GM10248 (cell line): ENCODE measurements around the gene TRIM38.
A peak's percentile ranks its signal among the peaks of the same experiment; 100 is the strongest.

Experiments
- CTCF ChIA-PET: fragments of 300-600 bp; sonication (Branson Sonifier 250); formaldehyde crosslinking; extraction: SDS; loops from one replicate; lab custom pipeline; 2021; ENCODE audit warnings: antibody characterized with exemption; lab: Yijun Ruan, JAX
- POLR2A ChIA-PET: fragments of 350-650 bp; sonication (Branson Sonifier 250); formaldehyde crosslinking; extraction: SDS; loops from one replicate; lab custom pipeline; 2020; ENCODE audit warnings: antibody characterized with exemption; lab: Yijun Ruan, JAX
- DNase-seq: peaks from one replicate; pipeline ENCODE4 v3.0.0; 2012; ENCODE audit errors: extremely low spot score
- TF ChIP-seq, protein P1 (sequence below): IDR thresholded peaks from 2 replicates; pipeline ENCODE4 v1.5.1; 2012; ENCODE audit warnings: mild to moderate bottlenecking, low read depth; ENCODE audit errors: extremely low read depth, missing control alignments, control extremely low read depth

The TRIM38 gene

DNA sequence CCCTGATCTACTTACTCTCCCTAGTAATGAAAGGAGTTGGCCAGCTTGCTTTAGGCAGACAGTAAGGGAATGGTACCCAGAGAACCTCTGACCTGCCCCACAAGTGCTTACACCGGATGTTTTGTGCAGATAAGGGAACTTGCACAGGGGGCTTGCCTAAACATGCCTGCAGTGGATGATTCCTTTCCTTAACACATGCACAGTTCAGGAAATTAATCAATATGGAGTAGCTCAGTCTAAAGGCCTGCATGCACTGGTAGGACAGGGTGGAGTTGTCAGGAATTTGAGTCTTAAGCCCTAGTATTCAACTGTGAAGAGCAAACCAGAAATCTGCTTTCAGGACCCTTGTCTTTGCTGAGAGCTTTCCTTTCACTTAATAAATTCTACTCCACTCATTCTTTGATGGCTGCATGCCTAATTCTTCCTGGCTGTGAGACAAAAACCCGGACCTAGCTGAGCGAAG, 3.9 kb upstream of the TRIM38 start:
- DNase-seq = no peak
- POLR2A ChIA-PET = interaction anchor here (0.5 kb wide), 1 partner anchor 264 kb away, joined by 4 read pairs; no protein-coding TSS in a partner anchor
- CTCF ChIA-PET = interaction anchor here (0.7 to 2.1 kb wide), 8 partner anchors 8 to 239 kb away, joined by 3 to 5 read pairs (median 4); no protein-coding TSS in a partner anchor
- TF ChIP-seq, protein P1, sequence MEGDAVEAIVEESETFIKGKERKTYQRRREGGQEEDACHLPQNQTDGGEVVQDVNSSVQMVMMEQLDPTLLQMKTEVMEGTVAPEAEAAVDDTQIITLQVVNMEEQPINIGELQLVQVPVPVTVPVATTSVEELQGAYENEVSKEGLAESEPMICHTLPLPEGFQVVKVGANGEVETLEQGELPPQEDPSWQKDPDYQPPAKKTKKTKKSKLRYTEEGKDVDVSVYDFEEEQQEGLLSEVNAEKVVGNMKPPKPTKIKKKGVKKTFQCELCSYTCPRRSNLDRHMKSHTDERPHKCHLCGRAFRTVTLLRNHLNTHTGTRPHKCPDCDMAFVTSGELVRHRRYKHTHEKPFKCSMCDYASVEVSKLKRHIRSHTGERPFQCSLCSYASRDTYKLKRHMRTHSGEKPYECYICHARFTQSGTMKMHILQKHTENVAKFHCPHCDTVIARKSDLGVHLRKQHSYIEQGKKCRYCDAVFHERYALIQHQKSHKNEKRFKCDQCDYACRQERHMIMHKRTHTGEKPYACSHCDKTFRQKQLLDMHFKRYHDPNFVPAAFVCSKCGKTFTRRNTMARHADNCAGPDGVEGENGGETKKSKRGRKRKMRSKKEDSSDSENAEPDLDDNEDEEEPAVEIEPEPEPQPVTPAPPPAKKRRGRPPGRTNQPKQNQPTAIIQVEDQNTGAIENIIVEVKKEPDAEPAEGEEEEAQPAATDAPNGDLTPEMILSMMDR = no peak

DNA sequence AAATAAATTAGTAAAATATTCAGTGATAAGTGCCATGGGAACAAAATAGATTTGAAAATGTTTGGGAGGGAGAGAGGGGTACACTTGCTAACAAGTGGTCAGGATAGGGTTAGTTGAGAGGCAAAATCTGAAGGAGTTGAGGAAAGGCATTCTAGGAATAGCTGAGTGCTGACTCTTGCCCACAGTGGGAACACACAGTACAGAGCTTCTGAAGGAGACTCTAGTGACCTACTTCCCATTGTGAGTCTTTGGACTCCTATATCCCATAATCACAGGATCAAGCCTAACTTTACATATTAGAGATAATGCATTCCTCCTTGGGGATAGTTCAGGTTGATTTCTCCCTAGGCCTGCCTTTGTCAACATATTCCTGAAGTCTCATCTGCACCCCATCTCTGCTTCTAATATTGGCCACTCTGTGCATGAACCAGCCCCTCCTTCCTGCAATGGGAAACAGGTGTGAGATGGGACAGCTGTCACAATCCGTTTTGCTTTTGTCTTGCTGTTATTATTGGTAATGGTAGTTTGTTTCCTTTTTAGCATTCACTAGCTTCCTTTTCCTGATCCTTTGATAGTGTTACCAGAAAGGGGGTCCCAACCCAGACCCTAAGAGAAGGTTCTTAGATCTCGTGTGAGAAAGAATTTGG, 2.6 kb upstream of the TRIM38 start:
- no peak for DNase-seq
- CTCF ChIA-PET = interaction anchor here (1.3 kb wide), 1 partner anchor 171 kb away, joined by 5 read pairs; no protein-coding TSS in a partner anchor
- POLR2A ChIA-PET = no interaction called here
- TF ChIP-seq, protein P1 = no peak

DNA sequence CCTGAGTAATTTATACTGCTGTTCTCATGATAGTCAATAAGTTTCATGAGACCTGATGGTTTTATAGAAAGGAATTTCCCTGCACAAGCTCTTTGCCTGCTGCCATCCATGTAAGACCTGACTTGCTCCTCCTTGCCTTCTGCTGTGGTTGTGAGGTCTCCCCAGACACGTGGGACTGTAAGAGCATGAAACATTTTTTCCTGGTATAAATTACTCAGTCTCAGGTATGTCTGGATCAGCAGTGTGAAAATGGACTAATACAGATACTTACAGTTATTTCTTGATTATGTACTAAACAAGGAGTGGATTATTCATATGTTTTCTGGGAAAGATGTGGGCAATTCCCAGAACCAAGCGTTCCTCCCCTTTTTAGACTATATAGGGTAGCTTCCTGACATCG, 1.9 kb upstream of the TRIM38 start:
- CTCF ChIA-PET = interaction anchor here (1.3 to 2.0 kb wide), 3 partner anchors 13 to 172 kb away, joined by 5 to 6 read pairs (median 6); no protein-coding TSS in a partner anchor

DNA sequence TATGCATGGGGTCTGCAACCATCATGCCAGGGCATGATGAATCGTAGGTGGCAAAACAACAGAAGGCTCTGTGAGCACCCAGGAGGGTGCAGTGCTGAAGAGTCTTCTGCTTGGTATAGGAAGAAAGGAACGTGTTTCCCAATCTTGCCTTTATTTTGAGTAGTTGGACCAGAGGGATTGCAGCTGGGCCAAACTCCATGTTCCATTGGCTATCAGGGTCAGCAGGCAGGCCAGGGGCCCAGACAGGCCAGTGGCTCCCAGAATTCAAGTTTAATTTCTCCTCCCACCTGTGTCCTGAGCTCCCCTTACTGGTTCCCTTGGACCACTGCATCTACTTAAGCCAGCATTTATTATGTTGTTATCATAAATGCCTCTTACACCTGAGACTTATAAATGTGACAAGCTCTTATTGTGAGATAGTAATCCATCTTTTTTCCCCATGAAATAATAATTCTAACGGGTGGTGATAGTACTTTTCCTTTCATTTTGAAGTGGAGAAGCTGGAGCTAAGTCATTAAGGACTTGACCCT, 918 bp upstream of the TRIM38 start:
- DNase-seq = peak; percentile 16
- ChIA-PET CTCF (interaction anchor here (0.7 to 2.3 kb wide), 14 partner anchors 10 to 242 kb away, joined by 3 to 23 read pairs (median 5); a partner anchor contains a TSS), POLR2A (interaction anchor here (1.4 kb wide), 1 partner anchor 82 kb away, joined by 3 read pairs; a partner anchor contains a TSS)
- TF ChIP-seq, protein P1 = peak; percentile 24

More for the DNA sequence above, 1.9 kb upstream of the TRIM38 start:
- TF ChIP-seq, protein P1 = no peak
- POLR2A ChIA-PET = no interaction called here
- no peak for DNase-seq

DNA sequence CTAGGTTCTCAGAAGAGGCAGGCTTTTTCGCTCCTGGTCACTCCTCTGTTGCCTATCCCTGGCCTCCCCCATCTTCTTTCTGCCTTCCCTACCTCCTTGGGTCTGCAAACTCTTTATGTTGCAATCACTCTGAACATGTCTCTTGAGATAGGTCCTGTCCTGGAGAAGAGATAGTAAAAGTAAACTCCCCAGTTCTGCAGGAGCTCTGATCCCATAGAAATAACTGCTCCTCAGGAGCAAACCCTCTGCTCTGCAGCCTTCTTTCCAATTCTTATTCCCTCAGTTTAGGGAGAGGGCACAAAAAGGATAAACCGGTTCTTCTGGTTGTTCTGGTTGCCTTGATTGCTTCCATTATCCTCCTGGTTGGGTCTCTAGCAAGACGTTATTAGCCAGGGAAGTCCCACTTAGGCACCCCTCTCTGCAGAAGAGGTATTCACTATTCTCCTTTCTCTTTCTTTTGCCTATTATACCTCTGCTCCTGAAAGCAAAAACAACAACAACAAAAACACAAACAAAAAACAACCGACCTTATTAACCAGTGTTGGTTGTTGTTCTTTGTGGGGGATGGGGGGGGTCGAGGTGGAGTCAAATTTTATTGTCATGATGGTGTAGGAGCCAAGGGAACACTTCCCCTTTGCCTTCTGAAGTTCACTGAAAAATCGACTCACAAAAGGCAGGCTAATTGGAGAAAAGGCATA, 973 bp downstream of the TRIM38 start:
- TF ChIP-seq, protein P1 = no peak
- no peak for DNase-seq
- POLR2A ChIA-PET = interaction anchor here (1.4 to 1.9 kb wide), 2 partner anchors 63 to 80 kb away, joined by 3 to 9 read pairs; a partner anchor contains a TSS
- CTCF ChIA-PET = interaction anchor here (1.9 to 2.3 kb wide), 2 partner anchors 23 to 29 kb away, joined by 6 to 23 read pairs; no protein-coding TSS in a partner anchor

DNA sequence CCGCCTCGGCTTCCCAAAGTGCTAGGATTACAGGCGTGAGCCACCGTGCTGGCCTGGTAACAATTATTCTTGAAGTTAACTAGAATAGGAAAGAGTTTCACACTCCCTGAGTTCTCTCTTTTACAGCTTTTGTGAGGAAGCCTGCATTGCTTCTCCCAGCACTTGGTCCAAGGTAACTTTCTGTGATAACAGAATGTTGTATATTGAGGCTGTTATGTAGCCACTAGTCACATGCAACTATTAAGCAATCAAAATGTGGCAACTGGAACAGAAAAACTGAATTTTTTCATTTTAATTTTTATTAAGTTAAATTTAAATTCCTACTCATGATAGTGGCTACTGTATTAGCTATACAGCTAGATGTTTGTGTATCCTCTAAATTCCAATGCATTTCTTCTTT, 2.5 kb downstream of the TRIM38 start:
- TF ChIP-seq, protein P1 = no peak
- CTCF ChIA-PET = interaction anchor here (2.0 to 7.3 kb wide), 2 partner anchors 15 to 28 kb away, joined by 4 to 48 read pairs; no protein-coding TSS in a partner anchor
- POLR2A ChIA-PET = interaction anchor here (2.0 kb wide), 1 partner anchor 12 kb away, joined by 4 read pairs; no protein-coding TSS in a partner anchor
- DNase-seq = no peak
